Caki2 (cell line): ENCODE measurements around the gene BAZ2A. TPM values are rescaled to one million over a fixed set of nuclear protein-coding genes. Genes with fewer than 3 reads are reported as not detected.
A peak's percentile ranks its signal among the peaks of the same experiment; 100 is the strongest.

Experiments used
- DNase-seq: peaks from one replicate; pipeline ENCODE4 v3.0.0-alpha.2; 2015; ENCODE audit warnings: low read depth
- in situ Hi-C: cut with HindIII; loops from 2 replicates; pipeline ENCODE4 v1.10.0; 2016; ENCODE audit warnings: low sequenced_read_pairs, low pct_unique_long_range_greater_than_20kb, mixed read lengths
- total RNA-seq: library from RNA; depleted of rRNA; stranded (reverse); fragments of >200 nt; shearing (Covaris generic); gene quantifications from 2 replicates; pipeline ENCODE4 v1.2.3, GENCODE V29; 2014; ENCODE audit warnings: low replicate concordance

BAZ2A gene
- total RNA-seq, 1 experiment from 2014 or later, result 7.2 TPM

GRCh38 chr12:56636675-56637540, 6.8 kb upstream of the BAZ2A start:
- peak; percentile 100 for DNase-seq
- in situ Hi-C loops, result no loop called here

DNA sequence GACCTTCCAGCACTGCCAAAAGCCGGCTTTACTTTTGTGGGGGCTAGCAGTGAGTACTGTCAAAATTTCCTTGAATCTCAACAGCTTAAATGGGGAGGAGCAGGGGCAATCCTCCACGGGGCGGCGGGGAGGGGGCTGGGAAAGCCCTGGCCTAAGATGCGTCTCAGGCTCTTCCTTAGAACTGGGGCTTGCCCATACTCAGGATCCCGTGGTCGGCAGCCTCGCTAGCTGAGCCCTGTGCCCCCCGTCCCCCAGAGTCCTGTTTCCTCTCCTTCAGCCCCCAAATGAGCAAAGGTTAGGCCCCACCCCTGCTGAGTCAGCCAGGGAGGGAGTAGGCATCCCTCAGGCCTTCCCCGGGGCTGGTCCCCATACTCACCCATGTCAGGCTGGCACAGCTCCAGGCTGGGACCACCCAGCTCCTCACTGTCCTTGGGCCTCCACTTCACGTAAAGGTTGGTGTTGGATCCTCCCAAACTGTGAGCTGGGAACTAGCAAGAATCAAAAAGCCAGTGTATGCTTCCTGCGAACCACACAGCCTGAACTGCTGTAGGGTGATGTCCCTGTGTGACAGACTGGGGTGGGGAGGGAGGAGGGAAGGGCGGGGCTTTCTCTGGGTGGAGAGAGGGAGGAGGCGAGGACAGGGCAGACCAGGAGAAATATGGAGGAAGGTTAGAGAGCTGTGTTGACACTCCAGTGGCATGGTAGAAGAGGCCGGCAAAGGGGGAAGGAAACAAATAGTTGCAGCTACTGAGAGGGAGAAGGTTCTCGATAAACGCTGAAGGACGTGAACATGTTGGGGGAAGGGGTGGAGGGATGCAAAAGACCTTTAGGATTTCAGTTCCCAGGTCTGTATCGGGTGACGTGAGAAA, 5.9 kb upstream of the BAZ2A start:
- in situ Hi-C loops, result no loop called here
- peak; percentile 94 for DNase-seq

GRCh38 chr12:56634837-56635791, 5.0 kb upstream of the BAZ2A start:
- in situ Hi-C loops, result no loop called here
- DNase-seq, result peak; percentile 92

DNA sequence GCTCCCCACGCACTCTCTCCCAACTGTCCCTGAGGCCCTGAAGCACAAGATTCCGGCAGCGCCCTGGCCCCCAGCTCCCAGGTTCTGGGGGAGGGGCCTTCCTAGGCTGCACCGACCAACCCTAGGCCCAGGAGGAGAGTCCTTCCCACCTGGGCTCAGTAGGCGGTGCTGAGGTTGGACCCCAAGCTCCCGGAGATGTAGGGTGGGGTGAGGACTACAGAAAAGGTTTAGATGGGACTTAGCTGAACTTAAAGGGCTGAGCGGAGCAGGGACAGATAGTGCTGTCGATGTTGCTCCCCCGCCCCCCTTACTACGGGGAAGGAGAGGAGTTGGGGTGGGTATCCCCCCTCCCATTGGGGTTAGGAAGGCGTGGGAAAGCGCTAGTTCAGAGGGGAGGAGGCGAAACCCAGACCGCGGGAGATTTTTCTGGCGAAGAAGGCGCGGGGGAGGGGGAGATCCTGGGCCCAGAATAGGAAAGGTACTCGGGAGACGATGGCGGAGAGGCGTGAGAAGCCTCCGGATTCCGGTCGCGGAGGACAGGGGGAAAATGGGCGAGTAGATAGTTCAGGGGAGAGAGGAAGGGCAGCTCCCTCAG, 4.2 kb upstream of the BAZ2A start:
- in situ Hi-C loops, result no loop called here
- DNase-seq, result peak; percentile 67

- in situ Hi-C loops, result no loop called here
- no peak for DNase-seq
Measured at GRCh38 chr12:56633468-56634241, 3.5 kb upstream of the BAZ2A start.

GRCh38 chr12:56632701-56633467, 2.8 kb upstream of the BAZ2A start:
- no peak for DNase-seq
- in situ Hi-C loops, result no loop called here

DNA sequence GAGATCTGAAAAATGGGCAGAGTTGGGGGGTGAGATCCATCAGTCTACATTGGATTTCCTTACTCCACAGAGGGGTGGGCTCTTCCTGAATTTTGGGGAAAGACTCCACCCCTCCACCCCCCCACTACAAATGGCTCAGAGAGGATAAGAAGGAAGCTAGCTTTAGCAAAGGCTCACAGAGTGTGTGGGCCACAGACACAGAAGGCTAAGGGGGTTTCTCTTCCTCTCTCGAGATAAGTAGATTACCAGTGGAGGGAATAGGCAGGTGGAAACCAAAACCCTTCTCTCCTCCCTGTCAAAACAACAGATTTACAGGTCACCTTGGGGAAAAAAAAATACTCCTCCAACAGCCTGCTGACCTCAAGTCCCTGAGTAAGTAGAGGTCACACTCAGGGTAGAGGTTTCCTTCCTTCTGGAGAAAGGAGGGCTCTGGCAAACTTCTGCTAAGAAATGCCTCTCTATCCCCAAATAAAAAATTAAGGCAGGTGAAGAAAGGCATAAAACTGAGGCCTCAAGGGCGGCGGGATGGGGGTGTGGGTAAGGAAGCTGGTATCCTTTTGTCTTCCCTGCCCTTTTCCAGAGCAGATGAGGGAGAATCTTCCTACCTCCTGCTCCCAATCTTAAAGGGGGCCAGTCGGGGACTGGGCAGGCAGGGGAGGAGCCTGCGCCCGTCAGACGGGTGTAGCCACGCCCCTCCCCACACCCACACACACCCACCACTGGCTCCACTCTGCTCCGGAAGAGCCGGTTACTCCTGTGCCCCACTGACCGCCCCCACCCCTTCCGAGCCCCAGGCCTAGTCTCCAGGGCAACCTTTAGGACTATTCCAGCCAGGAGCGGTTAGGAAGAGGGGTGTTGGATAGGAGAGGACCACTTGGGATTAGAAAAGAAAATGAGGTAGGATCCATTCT, 1.9 kb upstream of the BAZ2A start:
- in situ Hi-C loops, result no loop called here
- peak; percentile 44 for DNase-seq

DNA sequence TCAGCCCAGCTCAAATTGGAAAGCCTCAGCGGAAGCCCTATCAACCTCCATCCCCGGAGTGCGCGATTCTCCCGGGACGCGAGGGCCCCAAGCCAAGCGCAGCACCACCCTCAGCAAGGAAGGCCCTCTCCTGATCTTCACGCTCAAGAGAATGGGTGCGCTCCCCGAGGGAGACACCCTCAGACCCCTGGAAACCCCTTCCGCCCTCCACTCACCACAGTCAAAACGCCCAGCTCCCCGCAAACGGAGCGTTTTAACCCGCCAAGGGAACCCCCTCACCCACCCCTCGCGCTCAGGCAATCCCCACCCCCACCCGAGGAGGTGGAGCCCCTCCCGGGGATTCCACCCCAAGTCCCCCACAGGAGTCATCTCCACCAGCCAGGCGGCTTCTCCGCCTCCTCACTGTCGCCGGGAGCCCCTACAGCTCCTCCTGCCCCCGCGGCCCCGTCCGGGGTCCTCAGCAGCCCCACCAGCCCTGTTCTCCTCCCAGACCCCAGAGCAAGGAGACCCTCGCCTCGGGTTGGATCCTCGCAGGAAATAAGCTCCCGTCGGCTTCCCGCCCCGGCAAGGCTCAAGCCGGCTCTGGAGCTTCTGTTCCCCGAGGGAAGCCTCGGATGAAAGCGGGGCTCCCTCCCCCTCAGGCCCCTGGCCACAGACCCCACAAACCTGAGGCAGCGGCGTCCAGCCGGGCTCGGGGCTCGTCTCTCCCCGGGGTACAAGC, 507 bp downstream of the BAZ2A start:
- in situ Hi-C loops, result loop anchor here (5.0 kb wide), 1 partner anchor 107 kb away; the partner anchor contains the start of gene RBMS2
- DNase-seq, result no peak

GRCh38 chr12:56628671-56629458, 1.3 kb downstream of the BAZ2A start:
- peak; percentile 47 for DNase-seq
- in situ Hi-C loops, result loop anchor here (5.0 kb wide), 1 partner anchor 107 kb away; the partner anchor contains the start of gene RBMS2

DNA sequence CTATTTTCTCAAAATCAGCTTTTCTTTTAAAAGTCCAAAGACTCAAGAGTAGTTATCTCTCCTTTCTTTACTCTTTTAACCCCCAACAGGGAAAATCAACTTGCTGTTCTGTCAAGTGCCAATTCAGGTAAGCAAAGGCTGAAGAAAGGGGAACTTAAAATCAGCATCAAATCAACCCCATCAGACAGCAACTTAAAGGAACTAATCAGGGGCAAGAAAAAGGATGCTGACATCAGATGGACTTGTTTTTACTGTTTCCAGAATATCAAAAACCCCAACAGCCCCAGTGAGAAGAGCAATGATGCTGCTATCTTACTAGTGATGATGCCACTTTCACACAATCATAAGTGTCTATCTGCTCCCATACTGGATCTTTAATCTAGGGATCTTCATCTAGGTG, 3.4 kb downstream of the BAZ2A start:
- in situ Hi-C loops, result loop anchor here (5.0 kb wide), 1 partner anchor 104 kb away; the partner anchor contains the start of gene RBMS2
- DNase-seq, result no peak

GRCh38 chr12:56622535-56622934, 7.6 kb downstream of the BAZ2A start:
- no peak for DNase-seq
- in situ Hi-C loops, result loop anchor here (5.0 kb wide), 1 partner anchor 35 kb away; no protein-coding TSS in a partner anchor

DNA sequence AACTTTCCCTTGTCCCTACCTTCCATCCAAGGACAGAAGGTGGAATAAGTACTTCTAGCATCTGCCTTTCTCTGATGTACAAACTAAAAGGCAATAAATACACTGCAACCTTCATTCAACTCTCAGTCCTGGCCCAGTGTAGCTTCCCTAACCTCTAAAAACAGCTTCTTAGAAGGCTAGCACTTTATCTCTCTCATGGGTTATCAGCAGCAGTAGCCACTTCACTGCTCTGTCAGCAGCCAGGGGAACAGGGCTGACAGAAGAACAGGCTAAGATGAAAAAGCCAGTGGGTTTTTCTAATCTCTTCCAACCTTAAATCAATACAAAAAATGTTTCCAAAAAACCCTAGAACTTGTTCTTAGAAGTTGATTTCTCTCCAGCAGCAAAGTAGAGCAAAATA, 13.2 kb downstream of the BAZ2A start:
- in situ Hi-C loops, result no loop called here
- DNase-seq, result no peak

GRCh38 chr12:56616244-56616643, 13.9 kb downstream of the BAZ2A start:
- DNase-seq, result no peak
- in situ Hi-C loops, result no loop called here

GRCh38 chr12:56614627-56615026, 15.5 kb downstream of the BAZ2A start:
- DNase-seq, result no peak
- in situ Hi-C loops, result no loop called here
